Gastroesophageal sphincter (tissue), 4 donors: ENCODE data around the gene RAB35. TPM values are rescaled to one million over a fixed set of nuclear protein-coding genes. Genes with fewer than 3 reads are reported as not detected.

ENCODE experiments used
- ATAC-seq: fragments of 150-250 bp; one replicate; pipeline ENCODE4 v1.9.1; 2016; ENCODE audit warnings: mild to moderate bottlenecking, moderate library complexity
- H3K27ac ChIP-seq, 4 donors: fragments of 200-600 bp; sonication (generic) in 3 of 4; 1 replicate in 3 of 4; 2 replicates in 1 of 4; pipeline ENCODE4 v1.5.1; 2016 to 2019
- H3K27me3 ChIP-seq: fragments of 200-600 bp; sonication (generic); one replicate; pipeline ENCODE4 v1.5.1; 2019
- H3K36me3 ChIP-seq, 2 donors: fragments of 200-600 bp; sonication (generic); one replicate each; pipeline ENCODE4 v1.5.1; 2019; ENCODE audit warnings: control low read depth in 1 of 2
- H3K4me1 ChIP-seq, 3 donors: fragments of 200-600 bp; sonication (generic); 1 replicate in 2 of 3; 2 replicates in 1 of 3; pipeline ENCODE4 v1.5.1; 2016 to 2019; ENCODE audit warnings: control low read depth in 2 of 3
- H3K4me3 ChIP-seq, 2 donors: fragments of 200-600 bp; sonication (generic); one replicate each; pipeline ENCODE4 v1.5.1; 2019; ENCODE audit warnings: mild to moderate bottlenecking in 1 of 2, moderate library complexity in 1 of 2
- H3K9me3 ChIP-seq, 3 donors: fragments of 200-600 bp; sonication (generic); one replicate each; pipeline ENCODE4 v1.5.1; 2017 to 2019; ENCODE audit warnings: control low read depth in 2 of 3
- EP300 ChIP-seq: sonication (generic); formaldehyde crosslinking; IDR thresholded peaks from one replicate; pipeline ENCODE4 v1.6.1; 2017; ENCODE audit warnings: antibody characterized with exemption, mild to moderate bottlenecking
- POLR2A ChIP-seq, 2 donors: fragments of 450-650 bp; IDR thresholded peaks; one replicate each; pipeline ENCODE4 v1.6.1; 2017; ENCODE audit warnings: antibody characterized with exemption in 2 of 2, mild to moderate bottlenecking in 2 of 2, moderate library complexity in 1 of 2
- POLR2AphosphoS5 ChIP-seq: sonication (generic); formaldehyde crosslinking; IDR thresholded peaks from one replicate; pipeline ENCODE4 v1.6.1; 2017; ENCODE audit warnings: antibody characterized with exemption
- WGBS, 2 donors: methylation state at CpG; one replicate each; pipeline ENCODE4 v1.1.5; 2018; ENCODE audit warnings: low coverage in 1 of 2; 5-methylcytosine and 5-hydroxymethylcytosine counted together
- total RNA-seq, 4 donors: library from RNA; depleted of rRNA; stranded (reverse); fragments of >200 nt; gene quantifications; one replicate each; pipeline ENCODE4 v1.1.0, GENCODE V29; 2016
- TF ChIP-seq, protein P1 (sequence below), 4 experiments: fragments of 200-600 bp in 2 of 4; fragments of 450-650 bp in 2 of 4; sonication (generic) in 1 of 4; IDR thresholded peaks; one replicate each; pipeline ENCODE4 v1.5.1; 2017 to 2019; ENCODE audit warnings: antibody characterized with exemption in 4 of 4, mild to moderate bottlenecking in 2 of 4, moderate library complexity in 2 of 4

RAB35 gene
- total RNA-seq, 4 donors from 2014 or later: 37.5 to 42.3 (median 41.7) TPM

DNA sequence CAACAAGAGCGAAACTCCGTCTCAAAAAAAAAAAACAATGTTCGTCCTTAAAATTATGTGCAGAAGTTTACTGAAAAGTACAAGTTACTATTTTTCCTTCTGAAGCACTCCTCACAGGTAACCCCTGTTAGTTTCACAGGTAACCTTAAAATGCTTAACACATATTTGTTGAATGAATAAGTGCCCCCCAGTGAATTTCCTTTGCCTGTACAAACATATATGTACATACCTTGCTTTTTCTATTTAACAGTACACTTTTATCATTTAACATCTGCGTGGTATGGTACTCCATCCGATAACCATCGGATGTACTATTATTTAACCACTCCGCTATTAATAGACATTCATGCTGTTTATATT, 1.4 kb upstream of the RAB35 start:
- peak overlapping the region; percentile 71 to 78 for H3K4me3 ChIP-seq
- 25 to 31% methylated on average over 7 of the region's 7 CpGs for WGBS, 2 donors
- H3K27me3 ChIP-seq: no peaks in the 10 kb centered on the region
- H3K9me3 ChIP-seq: no peaks in the 10 kb centered on the region
- peak overlapping the region in 3 of 4 donors; percentile 59 to 98 (median 98) for H3K27ac ChIP-seq
- H3K36me3 ChIP-seq: peaks cover 0 to 15% of the 10 kb centered on the region in 2 donors
- H3K4me1 ChIP-seq: peaks cover 0 to 67% (median 28%) of the 10 kb centered on the region in 3 donors
- ATAC-seq: no peak
- TF ChIP-seq POLR2A (IDR thresholded peaks at IDR 0.05) (no peak), POLR2AphosphoS5 (no peak), EP300 (no peak)
- TF ChIP-seq, protein P1, sequence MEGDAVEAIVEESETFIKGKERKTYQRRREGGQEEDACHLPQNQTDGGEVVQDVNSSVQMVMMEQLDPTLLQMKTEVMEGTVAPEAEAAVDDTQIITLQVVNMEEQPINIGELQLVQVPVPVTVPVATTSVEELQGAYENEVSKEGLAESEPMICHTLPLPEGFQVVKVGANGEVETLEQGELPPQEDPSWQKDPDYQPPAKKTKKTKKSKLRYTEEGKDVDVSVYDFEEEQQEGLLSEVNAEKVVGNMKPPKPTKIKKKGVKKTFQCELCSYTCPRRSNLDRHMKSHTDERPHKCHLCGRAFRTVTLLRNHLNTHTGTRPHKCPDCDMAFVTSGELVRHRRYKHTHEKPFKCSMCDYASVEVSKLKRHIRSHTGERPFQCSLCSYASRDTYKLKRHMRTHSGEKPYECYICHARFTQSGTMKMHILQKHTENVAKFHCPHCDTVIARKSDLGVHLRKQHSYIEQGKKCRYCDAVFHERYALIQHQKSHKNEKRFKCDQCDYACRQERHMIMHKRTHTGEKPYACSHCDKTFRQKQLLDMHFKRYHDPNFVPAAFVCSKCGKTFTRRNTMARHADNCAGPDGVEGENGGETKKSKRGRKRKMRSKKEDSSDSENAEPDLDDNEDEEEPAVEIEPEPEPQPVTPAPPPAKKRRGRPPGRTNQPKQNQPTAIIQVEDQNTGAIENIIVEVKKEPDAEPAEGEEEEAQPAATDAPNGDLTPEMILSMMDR (IDR thresholded peaks at IDR 0.05): no peak

DNA sequence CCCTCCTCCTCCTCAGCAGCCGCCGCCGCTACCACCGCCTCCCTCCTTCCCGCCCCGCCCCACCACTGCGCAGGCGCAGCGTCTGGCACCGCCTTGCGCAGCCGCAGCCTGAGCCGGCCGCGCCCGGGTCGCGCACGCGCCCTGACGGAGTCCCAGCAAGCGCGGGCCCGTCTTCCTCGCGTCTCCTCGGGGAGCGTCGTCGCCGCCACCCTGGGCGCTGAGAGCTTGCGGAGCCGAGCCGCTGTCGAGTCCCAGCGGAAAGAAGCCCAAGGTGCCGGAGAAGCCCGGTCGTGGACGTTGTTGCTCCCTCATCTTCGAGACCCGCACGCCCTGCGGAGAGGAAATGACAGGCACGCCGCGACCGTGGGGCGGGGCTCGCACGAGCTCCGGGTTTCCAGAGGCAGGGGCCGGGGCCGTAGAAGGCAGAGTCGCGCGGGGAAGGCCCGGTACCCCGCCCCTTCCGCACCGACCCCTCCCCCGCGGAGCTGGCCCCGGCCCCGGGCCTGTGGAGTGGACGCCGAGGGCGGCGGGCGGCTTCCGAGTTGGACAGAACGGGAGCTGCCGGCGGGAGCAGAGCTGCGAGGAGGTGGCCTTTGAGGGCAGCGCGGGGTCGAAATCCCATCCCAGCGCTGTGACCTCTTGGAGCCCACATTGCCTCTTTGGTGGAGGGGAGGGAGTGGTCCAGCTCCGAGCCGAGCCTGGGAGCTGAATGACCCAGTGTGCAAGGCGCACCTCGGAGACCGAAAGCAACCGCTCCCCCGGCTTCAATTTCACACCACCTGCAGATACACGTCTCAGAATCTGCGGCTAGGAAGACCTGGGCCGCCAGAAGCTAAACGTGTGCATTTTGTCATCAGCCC, 469 bp upstream of the RAB35 start:
- no peak for TF ChIP-seq EP300
- peak; percentile 77 to 81 for TF ChIP-seq POLR2A (IDR thresholded peaks at IDR 0.05)
- TF ChIP-seq POLR2AphosphoS5: peak; percentile 74
- TF ChIP-seq, protein P1 (IDR thresholded peaks at IDR 0.05): no peak
- no peaks in the 10 kb centered on the region for H3K27me3 ChIP-seq
- peak overlapping the region; percentile 71 to 78 for H3K4me3 ChIP-seq
- H3K27ac ChIP-seq: peak overlapping the region; percentile 89 to 98 (median 94)
- ATAC-seq: peak; percentile 98
- peaks cover 0 to 73% (median 28%) of the 10 kb centered on the region in 3 donors for H3K4me1 ChIP-seq
- 0% methylated on average over 9 of the region's 91 CpGs; no CpG with 5 or more reads in 1 of the 2 donors for WGBS, 2 donors
- H3K36me3 ChIP-seq: peaks cover 0 to 19% of the 10 kb centered on the region in 2 donors
- no peaks in the 10 kb centered on the region for H3K9me3 ChIP-seq

DNA sequence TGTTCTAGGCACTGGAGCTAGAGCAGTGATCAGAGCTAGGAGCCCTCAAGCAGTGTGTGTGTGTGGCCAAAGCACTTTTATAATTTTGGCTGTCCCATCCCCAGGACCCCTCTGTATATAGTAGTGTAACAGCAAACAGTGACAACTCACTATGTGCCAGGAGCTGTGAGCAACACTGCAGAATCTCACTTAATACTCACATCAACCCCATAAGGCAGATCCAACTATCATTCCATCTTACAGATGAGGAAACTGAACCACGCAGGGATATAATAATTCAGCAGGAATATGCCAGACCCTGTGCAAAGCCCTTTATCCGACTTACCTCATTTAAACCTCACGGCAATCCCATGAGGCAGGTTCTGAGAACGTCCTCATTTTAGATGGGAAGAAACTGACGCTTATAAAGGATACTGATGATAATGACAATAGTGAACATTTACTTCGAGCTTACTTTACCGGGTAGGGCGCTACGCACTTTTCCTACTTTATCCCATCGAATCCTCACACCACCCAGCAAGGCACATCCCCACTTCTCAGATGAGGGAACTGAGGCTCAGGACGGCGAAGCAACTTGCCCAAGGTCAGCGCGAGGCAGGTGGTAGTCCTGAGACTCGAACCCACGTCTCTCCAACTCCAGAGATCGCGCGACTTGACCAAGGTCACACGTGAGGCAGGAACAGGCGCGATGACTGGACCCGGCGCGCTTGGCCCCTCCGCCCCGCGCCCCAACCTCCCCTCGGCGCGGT, 687 bp downstream of the RAB35 start:
- TF ChIP-seq POLR2AphosphoS5: no peak
- no peak for TF ChIP-seq POLR2A (IDR thresholded peaks at IDR 0.05)
- no peak for TF ChIP-seq EP300
- TF ChIP-seq, protein P1 (IDR thresholded peaks at IDR 0.05): no peak
- peak overlapping the region; percentile 71 to 78 for H3K4me3 ChIP-seq
- H3K36me3 ChIP-seq: peaks cover 0 to 23% of the 10 kb centered on the region in 2 donors
- H3K9me3 ChIP-seq: no peaks in the 10 kb centered on the region
- WGBS, 2 donors: 18 to 34% methylated on average over 5 to 14 of the region's 31 CpGs
- H3K4me1 ChIP-seq: peaks cover 0 to 82% (median 28%) of the 10 kb centered on the region in 3 donors
- H3K27ac ChIP-seq: peak overlapping the region; percentile 89 to 98 (median 94)
- ATAC-seq: no peak
- no peaks in the 10 kb centered on the region for H3K27me3 ChIP-seq

DNA sequence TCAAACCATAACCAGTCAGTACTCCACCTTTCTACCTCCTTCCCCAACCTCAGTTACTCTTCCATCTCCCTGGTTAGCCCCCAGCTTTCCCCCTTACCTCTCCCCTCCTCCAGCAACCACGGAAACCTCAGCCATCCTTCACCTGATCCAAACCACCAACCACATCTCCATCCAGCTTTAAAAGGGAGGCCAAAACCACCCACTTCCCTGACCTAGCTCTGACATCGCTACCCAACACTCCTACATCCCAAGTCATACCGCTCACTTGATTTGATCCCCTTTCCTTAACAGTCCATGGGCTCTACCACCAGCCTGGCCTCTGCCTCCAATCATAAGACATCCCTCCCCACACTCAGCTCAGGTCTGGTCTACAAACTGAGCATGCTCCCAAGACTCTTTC, 1.5 kb downstream of the RAB35 start:
- Histone ChIP-seq H3K4me3 (peak overlapping the region; percentile 71 to 78), H3K4me1 (peaks cover 0 to 81% (median 34%) of the 10 kb centered on the region in 3 donors), H3K36me3 (peaks cover 0 to 23% of the 10 kb centered on the region in 2 donors), H3K27ac (peak overlapping the region in 1 of 4 donors; percentile 98), H3K9me3 (no peaks in the 10 kb centered on the region), H3K27me3 (no peaks in the 10 kb centered on the region)
- TF ChIP-seq, protein P1 (IDR thresholded peaks at IDR 0.05): no peak
- no peak for TF ChIP-seq EP300
- TF ChIP-seq POLR2A (IDR thresholded peaks at IDR 0.05): no peak
- no peak for TF ChIP-seq POLR2AphosphoS5
- no peak for ATAC-seq
- 60 to 94% methylated on average over 2 to 3 of the region's 3 CpGs for WGBS, 2 donors
